ENCODE results near the gene CDH15. TPM values are rescaled to one million over a fixed set of nuclear protein-coding genes. Genes with fewer than 3 reads are reported as not detected.
"Not testable (repeated sequence)": the region's sequence is repeated elsewhere in the genome, so short reads cannot be mapped to it uniquely, and the experiment has no call there.

The CDH15 gene
- polyA plus RNA-seq, 3 donors = 1.2 to 1.9 (median 1.4) TPM

DNA sequence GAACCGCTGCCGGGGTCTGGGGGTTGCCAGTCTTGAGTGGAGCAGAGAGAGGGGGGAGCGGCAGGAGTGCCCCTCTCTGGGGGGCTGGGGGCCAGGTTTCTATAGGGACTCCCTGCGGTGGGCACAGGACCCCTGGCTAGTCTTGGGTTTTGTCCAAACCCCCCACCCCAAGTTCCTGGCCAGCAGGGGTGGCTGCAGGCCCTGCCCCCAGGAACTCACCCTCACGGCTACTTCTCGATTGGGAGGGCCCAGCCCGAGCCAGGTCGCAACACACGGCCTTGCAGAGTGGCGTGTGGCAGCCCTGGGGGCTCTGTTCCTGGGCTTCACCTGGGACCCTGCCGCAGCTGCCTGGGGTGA, 601 bp downstream of the CDH15 start:
- no peak for DNase-seq (ENCODE audit: low read depth in 3 of 3, low spot score in 2 of 3)

DNA sequence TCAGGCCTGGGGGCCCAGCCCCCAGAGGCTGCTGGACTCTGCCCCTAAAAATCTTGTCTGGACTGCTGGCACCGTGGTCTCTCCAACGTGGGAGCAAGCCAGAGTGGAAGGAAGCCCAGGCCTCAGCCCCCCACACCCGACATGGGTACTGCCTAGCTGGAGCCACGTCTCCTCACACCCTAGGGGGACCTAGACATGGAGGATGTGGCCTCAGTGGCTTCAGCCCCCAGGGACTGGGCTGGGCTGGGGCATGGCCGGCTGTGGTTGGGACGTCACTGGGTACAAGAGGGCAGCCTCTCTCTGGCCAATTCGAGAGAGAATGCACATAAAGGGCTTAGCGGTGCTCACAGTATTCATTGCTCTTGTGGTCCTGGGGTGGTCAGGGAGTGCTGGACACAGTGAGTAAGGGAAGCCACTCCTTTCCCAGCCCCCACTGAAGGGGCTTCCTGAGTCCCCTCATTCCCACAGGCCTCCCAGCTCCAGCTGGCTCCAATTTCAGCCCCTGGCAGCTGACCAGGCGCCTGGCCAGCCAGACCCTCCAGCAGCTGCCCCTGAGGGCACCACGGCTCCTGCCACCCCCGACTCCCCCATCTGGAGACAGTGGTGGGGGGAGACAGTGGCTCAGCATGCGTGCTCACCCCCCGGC, 1.1 kb downstream of the CDH15 start:
- no peak for DNase-seq (ENCODE audit: low read depth in 3 of 3, low spot score in 2 of 3)

DNA sequence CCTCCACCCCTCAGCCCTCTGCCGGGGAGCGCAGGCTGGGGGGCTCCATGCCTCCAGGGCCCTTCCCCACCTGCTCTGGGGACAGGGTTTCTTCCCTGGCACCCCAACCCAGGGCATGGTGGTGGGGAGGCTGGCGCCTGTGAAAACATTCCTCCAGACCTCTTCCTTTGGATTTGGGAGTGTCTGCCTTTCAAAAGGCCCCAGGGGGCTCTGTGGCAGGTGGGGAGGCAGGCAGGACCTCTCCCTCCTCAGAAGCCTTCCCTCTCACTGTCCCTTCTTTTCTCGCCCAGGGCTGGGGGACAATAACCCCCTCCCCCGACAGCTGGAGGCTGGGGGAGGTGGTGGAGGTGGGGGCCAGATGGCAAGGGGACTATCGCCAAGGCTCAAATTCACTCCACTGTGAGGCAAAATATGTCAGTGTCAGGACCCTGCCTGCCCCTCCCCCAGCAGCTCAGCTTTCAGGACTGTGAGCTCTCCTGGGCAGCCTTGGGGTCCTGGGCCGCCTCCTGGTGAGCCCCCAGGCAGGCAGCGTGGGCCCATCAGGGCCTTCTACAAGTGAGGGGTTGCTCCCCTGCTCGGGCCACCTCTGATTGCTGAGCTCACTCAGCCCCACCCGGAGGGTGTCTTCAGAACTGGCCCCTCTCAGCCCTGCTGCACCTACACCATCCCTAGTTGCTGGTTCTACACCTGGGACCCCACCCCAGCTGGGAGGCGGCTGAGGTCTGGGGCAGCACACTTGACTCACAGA, 1.8 kb downstream of the CDH15 start:
- DNase-seq (ENCODE audit: low read depth in 3 of 3, low spot score in 2 of 3) = no peak

DNA sequence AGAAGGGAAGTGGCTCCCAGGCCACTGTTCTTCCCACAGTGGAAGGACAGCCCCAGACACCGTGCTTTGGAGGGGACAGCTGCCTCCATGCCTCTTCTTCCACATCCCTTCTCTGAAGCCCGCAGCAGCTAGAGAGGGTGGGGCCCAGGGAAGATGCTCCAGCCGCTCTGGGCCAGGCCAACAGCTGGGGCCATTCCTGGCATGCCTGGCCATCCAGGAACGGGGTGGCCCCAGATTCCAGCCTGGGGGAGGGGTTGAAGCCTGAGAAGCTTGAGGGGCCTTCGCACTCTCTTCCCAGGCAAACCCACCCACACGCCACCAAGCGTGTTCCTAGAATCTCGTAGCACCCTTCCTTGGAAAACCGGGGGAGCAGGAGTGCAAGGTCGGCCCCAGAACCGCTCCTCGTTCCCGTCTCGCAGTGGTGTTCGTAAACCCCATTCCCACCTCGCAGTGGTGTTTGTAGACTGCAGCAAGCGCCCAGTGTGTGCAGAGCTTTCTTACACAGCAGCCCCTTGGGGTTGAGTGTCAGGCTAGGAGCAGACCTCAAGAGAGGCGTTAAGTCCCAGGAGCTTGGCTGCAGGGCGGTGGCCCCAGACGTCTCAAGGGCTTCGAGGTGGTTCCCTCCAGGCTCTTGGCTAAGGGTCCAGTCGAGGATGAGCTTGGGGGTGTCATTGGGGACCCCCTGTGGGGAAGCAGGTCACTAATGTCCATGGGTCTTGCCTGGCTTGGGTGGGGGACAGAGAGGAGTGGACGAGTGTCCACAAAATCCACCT, 2.7 kb downstream of the CDH15 start:
- no peak for DNase-seq (ENCODE audit: low read depth in 3 of 3, low spot score in 2 of 3)

DNA sequence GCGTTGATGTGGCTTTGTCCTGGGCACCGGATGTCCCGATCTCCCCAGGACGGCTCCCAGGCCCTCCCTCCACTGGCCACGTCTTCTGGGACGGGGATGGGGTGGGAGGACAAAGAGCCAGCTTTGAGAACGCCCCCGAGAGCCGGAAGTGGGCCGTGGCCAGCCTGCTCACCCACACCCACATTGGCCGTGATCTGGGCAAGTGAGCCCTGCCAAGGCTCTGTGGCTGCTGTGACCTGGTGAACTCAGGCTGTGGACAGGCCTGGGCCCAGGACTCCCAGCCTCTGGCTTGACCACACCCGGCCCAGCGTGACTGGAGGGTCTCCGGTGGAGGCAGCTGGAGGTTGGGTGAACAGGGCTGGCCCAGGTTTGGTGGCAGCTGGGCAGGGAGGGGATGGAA, 3.3 kb downstream of the CDH15 start:
- no peak for DNase-seq (ENCODE audit: low read depth in 3 of 3, low spot score in 2 of 3)

DNA sequence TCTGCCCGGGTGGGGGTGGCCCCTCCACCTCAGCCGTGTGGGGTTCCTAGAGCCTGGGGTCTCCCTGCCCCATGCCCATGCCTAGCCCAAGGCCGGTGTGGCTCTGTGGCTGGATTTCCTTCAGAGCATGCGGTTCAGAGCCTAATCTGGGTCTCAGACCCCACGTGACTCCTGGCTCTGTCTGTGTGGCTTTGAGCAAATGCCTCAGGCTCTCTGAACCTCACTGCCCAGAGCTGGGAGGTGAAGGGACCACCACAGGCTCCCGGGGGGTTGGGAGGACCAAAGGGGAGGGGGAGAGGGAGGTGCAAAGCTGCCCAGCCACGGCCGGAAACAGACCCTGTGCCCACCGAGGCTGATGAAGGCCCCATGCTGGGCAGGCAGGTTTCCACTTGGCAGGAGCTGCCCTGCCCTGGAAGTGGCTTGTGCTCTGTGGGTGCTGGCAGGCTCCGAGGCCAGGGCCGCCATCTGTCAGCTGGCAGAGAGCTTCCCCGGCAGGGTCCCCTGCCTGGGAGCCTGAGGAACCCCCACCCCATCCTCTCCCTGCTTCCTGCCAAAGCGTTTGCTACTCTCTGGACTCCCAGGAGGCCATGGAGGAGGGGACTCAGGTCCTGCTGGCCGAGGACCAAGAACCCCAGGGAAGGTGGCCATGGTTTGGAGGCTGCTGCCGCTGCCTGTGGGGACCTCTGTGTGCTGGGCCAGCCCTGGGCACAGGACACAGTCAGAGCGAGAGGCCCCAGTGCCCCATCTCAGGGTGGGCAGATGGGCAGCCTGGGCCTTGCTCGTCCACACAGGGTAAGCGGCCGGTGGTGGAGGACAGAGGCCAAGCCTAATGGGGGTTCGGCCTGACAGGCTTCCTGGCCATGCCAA, 4.0 kb downstream of the CDH15 start:
- DNase-seq (ENCODE audit: low read depth in 3 of 3, low spot score in 2 of 3) = no peak

DNA sequence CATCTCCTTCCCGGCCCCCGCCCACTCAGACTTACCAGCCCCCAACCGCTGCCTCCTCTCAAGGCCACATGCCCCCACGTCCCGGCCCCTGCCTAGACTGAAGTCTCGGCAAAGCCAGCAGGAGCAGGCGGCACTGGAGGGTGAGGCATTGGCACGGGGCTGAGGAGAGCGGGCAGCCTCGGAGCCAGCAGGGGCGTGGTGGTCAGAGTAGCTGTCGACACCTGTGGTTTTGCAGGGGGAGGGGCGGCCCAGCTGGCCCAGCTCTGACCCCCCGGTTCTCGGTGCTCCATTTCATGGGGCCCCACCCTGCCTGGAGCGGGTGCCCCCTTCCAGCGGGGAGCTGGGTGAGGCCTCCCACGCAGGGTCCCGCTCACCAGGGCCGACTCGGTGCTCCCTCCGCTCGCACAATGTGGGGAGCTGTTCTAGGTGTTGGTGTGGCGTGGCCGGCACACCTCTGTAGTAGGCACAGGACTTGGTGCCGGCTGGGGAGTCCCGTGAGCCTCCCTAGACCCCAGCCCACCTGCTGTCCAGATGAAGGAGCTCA, 4.7 kb downstream of the CDH15 start:
- no peak for DNase-seq (ENCODE audit: low read depth in 3 of 3, low spot score in 2 of 3)

DNA sequence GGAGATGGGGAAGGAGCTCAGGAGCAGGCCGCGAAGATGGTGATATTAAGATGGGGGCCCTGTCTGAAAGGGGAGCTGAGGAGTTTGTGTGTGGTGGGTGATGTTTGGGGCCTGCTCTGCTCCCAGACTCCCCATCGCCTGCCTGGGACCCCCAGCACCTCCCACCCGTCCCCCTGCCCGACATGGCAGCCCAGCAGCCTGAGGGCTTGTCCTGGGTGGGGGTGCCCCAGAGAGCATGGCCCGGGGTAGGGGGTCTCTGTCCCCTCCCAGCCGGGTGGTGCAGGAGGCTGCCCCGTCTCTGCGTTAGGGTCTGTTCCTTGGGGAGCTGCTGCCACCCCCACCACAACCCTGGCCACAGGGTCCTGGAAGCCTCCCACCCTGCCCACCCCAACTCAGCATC, 5.2 kb downstream of the CDH15 start:
- DNase-seq (ENCODE audit: low read depth in 3 of 3, low spot score in 2 of 3) = no peak

DNA sequence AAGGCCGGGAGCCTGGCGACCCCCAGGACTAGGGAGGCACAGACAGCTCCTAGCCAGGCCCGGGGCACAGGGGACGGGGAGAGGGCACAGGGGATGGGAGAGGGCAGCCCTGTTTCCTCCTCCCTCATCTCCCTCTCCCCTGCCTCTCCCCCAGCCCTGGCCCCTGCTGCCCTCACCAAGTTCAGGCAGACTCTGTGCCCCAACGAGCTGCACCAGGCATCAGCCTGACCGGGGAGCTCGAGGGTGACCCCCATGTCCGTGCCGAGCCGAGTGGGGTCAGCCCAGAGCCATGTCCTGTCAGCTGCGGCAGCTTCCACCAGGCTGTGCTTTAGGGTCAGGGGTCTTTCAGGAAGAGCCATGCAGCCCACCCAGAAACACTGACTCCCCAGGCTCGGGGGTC, 6.0 kb downstream of the CDH15 start:
- DNase-seq (ENCODE audit: low read depth in 3 of 3, low spot score in 2 of 3) = no peak

DNA sequence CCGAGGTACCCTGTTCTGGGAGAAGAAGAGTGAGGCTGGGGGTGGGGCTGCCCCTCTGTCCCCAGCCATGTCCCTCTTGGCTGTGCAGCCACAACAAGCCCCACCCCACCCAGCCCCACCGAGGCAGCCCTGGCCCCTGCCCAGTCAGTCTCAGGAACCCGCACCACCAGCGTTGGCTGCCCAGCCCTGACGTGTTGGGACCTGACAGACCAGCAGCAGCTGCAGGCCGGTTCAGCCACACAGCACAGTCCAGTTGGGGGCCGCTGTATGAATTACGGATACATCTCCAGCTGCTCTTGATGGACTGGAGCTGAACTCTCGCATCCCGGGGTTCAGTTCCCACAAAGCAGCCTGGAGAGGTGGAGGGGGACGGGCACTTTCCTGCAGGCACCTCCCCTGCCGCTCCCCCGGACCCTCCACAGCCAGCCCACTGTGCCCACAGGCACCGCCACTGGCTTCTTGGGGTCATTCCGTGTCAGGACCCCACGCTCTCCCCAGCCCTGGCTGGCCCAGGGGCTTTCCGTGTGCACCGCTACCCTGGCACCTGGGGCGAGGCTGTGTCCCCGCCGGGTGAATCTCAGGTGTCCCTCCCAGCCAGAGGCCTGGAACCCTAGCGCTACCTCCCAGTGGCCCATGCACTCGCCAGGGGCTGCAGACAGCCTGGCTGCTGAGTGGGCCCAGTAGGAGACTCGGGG, 7.1 kb downstream of the CDH15 start:
- no peak for DNase-seq (ENCODE audit: low read depth in 3 of 3, low spot score in 2 of 3)

DNA sequence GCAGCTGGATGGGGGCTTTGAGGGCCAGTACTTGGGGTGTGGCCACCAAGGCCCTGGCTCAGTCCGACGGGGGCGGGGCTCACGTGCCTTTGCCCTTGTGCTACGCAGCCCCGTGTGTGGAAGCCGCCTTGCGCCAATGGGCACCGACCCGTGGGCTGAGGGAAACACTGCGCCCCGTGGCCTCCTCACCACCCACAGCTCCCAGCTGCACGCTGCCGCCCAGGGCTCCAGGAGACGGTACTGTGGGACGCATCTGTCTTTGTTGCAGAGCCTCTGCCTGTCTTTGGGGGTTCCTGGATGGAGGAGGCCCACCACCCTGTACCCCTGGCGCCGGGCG, 7.6 kb downstream of the CDH15 start:
- no peak for DNase-seq (ENCODE audit: low read depth in 3 of 3, low spot score in 2 of 3)

DNA sequence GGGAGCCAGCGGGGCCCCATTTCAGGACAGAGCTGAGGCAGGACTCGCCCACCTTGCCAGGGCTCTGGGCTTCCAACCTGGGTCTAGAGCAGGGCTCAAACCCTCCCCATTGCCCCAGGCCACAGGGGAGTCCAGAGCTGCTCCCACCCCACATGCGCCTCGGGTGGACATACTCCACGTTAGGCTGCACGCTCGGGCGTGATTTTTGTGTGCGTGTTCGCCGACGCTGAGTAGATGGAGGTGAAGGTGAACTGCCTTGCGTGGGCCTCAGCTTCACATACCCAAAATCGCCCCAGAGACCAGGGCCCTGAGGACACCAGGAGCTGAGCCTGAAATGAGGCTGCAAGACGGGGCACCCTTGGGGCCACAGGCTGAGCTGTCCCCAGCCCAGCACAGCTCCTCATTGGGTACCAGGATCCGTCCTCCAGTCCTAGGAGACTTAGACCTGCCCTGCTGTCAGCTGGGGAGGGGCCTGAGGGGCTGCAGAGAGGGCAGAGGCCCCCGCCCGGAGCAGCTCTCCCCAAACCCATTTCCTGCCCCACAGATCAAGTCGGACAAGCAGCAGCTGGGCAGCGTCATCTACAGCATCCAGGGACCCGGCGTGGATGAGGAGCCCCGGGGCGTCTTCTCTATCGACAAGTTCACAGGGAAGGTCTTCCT, 8.2 kb downstream of the CDH15 start:
- DNase-seq (ENCODE audit: low read depth in 3 of 3, low spot score in 2 of 3) = no peak

DNA sequence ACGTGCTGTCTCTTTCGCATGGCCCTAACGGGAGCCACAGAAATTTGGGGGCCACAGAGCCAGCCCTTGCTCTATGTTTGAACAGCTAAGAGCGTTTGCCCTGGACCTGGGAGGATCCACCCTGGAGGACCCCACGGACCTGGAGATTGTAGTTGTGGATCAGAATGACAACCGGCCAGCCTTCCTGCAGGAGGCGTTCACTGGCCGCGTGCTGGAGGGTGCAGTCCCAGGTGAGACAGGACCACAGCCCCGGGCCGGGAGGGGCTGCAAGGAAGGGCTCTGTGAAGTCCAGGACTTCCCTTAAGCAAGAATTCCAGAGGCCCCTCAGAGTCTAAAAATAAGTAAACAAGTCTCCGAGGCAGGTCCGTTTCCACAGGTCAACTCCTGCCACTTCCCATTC, 11.9 kb downstream of the CDH15 start:
- DNase-seq (ENCODE audit: low read depth in 3 of 3, low spot score in 2 of 3) = no peak

DNA sequence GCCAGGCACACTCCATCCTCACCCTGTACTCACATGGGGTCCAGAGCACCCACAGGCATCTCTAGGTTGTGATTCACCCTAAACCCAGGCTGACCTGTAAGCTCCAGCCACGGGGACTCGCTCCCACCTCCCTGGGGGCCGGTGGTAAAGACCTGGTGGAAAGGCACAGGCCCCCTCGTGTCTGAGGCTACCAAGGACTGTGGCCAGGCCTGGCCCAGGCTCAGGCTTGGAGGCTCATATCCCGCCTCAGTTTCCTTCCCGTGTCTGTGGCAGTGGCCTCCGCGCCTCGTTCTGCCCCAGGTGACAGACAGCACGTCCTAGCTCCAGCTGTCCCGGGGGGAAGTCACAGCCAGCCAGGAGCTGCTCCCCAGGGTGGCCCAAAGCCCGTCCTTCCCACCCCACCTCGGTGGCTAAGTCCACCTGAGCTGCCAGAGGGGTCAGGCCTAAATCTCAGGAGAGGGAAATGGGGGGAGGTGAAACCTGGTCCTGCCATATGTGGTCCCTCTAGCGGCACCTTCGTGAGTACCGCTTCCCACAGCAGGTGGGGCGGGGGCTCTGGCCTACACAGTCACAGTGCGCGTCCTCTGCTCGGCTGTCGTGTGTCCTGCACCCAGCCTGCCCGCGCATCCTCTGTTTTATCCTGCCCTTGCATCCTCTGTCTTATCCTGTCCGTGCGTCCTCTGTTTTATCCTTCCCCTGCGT, 12.6 kb downstream of the CDH15 start:
- no peak for DNase-seq (ENCODE audit: low read depth in 3 of 3, low spot score in 2 of 3)

DNA sequence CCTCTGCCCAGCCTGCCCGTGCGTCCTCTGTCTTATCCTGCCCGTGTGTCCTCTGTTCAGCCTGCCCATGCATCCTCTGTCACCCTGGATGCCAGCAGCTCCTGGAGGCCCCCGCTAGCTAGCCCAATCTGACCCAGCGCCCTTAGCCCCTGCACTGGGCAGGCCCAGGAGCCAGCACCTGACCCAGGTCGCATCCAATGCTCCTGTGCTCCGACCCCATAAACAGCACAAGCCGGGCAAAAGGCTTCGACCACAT, 13.1 kb downstream of the CDH15 start:
- DNase-seq (ENCODE audit: low read depth in 3 of 3, low spot score in 2 of 3) = no peak

DNA sequence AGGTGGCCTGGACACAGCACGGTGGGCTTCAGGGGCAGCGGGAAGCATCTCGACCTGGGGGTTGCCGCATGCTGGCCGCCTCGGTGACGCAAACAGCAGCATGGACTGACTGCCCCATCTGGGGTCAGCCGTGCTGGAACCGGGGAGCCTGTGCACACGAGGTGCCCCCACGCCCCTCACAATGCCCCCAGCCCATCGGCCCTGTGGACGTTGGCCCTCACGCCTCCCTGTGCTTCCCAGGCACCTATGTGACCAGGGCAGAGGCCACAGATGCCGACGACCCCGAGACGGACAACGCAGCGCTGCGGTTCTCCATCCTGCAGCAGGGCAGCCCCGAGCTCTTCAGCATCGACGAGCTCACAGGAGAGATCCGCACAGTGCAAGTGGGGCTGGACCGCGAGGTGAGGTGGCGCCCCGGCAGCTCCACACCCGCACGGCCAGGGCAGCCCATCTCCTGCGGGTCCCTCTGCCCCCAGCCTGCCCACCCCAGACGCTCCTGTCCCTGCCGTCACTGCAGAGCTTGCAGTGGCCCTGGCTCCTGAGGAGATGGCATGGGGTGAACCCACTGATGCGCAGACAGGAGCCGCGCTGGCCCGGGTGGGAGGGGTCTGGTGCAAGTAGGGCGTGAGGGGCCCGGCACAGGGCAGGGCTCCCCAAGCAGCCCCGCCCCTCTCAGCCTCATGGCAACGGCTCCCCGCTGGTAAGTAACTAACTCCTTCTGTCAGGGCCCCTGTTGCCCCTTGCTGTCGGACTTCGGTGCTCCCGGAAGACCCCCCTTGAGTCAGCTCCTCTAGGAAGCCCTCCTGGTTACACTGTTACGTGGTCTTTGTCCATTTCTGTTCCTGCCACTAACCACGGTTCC, 13.6 kb downstream of the CDH15 start:
- no peak for DNase-seq (ENCODE audit: low read depth in 3 of 3, low spot score in 2 of 3)

DNA sequence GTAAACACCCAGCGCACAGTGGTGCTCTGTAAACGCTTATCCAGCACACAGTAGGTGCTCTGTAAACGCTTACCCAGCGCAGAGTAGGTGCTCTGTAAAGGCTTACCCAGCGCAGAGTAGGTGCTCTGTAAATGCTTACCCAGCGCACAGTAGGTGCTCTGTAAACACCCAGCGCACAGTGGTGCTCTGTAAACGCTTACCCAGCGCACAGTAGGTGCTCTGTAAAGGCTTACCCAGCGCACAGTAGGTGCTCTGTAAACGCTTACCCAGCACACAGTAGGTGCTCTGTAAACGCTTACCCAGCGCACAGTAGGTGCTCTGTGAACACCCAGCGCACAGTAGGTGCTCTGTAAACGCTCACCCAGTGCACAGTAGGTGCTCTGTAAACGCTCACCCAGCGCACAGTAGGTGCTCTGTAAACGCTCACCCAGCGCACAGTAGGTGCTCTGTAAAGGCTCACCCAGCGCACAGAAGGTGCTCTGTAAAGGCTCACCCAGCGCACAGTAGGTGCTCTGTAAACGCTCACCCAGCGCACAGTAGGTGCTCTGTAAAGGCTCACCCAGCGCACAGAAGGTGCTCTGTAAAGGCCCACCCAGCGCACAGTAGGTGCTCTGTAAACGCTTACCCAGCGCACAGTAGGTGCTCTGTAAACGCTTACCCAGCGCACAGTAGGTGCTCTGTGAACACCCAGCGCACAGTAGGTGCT, 14.5 kb downstream of the CDH15 start:
- not testable (repeated sequence) for DNase-seq (ENCODE audit: low read depth in 3 of 3, low spot score in 2 of 3)

DNA sequence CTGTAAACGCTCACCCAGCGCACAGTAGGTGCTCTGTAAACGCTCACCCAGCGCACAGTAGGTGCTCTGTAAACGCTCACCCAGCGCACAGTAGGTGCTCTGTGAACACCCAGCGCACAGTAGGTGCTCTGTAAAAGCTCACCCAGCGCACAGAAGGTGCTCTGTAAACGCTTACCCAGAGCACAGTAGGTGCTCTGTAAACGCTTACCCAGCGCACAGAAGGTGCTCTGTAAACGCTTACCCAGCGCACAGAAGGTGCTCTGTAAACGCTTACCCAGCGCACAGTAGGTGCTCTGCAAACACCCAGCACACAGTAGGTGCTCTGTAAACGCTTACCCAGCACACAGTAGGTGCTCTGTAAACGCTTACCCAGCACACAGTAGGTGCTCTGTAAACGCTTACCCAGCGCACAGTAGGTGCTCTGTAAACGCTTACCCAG, 15.1 kb downstream of the CDH15 start:
- not testable (repeated sequence) for DNase-seq (ENCODE audit: low read depth in 3 of 3, low spot score in 2 of 3)
